KG1 (cell line): Measurements from ENCODE around the gene LRP3.

Source experiments
- DNase-seq: peaks from one replicate; lab custom pipeline; 2025; lab: John Stamatoyannopoulos, UW

LRP3 gene

GRCh38 chr19:33238481-33239149, 44.5 kb downstream of the LRP3 start:
- DNase-seq = no peak

- DNase-seq = no peak
These were observed 45.3 kb downstream of the LRP3 start for GRCh38 chr19:33239223-33239975.

- no peak for DNase-seq
These were observed 46.1 kb downstream of the LRP3 start for GRCh38 chr19:33240181-33240771.

GRCh38 chr19:33241091-33241529, 47.0 kb downstream of the LRP3 start:
- no peak for DNase-seq

- no peak for DNase-seq
These were observed 47.5 kb downstream of the LRP3 start for GRCh38 chr19:33241530-33242101.

GRCh38 chr19:33242131-33242530, 48.0 kb downstream of the LRP3 start:
- no peak for DNase-seq

GRCh38 chr19:33242911-33243310, 48.8 kb downstream of the LRP3 start:
- no peak for DNase-seq

GRCh38 chr19:33245948-33246708, 52.0 kb downstream of the LRP3 start:
- no peak for DNase-seq

- no peak for DNase-seq
These were observed 52.7 kb downstream of the LRP3 start for GRCh38 chr19:33246709-33247440.

GRCh38 chr19:33247441-33247819, 53.3 kb downstream of the LRP3 start:
- no peak for DNase-seq

GRCh38 chr19:33248104-33248503, 54.0 kb downstream of the LRP3 start:
- DNase-seq = no peak

- DNase-seq = no peak
These were observed 54.4 kb downstream of the LRP3 start for GRCh38 chr19:33248553-33248953.

GRCh38 chr19:33248954-33249613, 55.0 kb downstream of the LRP3 start:
- no peak for DNase-seq

- DNase-seq = no peak
These were observed 55.7 kb downstream of the LRP3 start for GRCh38 chr19:33249740-33250366.

GRCh38 chr19:33250500-33250899, 56.4 kb downstream of the LRP3 start:
- no peak for DNase-seq

GRCh38 chr19:33251076-33251475, 56.9 kb downstream of the LRP3 start:
- no peak for DNase-seq

- DNase-seq = no peak
These were observed 57.5 kb downstream of the LRP3 start for GRCh38 chr19:33251526-33252090.

- DNase-seq = no peak
These were observed 58.4 kb downstream of the LRP3 start for GRCh38 chr19:33252418-33252962.

- no peak for DNase-seq
These were observed 58.8 kb downstream of the LRP3 start for GRCh38 chr19:33252971-33253370.
